ENCODE data around the gene DHCR7.
"Not testable (repeated sequence)": the region's sequence is repeated elsewhere in the genome, so short reads cannot be mapped to it uniquely, and the experiment has no call there.

The DHCR7 gene

GRCh38 chr11:71436861-71437260, 11.3 kb downstream of the DHCR7 start:
- no peak for DNase-seq

DNA sequence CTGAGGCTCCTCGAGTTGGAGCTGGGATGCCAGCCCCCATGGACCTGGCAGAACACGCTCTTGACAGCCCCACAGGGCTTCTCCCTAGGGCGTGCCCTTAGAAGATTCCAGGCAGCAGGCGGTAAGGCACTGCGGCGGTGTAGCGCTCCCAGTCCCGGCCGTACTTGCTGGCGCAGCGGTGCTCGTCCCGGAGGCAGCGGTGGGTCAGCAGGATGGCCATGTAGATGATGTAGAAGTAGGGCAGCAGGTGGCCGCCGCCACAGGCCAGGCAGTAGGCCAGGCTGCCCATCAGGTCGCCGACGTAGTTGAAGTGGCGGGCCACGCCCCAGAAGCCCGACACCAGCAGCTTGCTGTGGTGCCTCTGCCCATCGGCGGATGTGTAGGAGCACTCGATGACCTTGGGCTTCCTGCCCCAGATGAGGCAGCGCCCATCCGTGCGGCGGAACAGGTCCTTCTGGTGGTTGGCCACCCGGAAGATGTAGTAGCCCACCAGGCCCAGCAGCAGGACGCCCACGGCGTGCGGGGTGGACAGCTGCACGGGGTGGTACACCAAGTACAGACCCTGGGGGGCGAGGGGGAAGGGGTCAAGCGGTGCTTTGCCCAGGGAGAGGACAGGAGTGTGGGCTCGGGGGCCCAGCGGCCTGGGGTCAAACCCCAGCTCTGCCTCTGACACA, 12.8 kb downstream of the DHCR7 start:
- DNase-seq = no peak

DNA sequence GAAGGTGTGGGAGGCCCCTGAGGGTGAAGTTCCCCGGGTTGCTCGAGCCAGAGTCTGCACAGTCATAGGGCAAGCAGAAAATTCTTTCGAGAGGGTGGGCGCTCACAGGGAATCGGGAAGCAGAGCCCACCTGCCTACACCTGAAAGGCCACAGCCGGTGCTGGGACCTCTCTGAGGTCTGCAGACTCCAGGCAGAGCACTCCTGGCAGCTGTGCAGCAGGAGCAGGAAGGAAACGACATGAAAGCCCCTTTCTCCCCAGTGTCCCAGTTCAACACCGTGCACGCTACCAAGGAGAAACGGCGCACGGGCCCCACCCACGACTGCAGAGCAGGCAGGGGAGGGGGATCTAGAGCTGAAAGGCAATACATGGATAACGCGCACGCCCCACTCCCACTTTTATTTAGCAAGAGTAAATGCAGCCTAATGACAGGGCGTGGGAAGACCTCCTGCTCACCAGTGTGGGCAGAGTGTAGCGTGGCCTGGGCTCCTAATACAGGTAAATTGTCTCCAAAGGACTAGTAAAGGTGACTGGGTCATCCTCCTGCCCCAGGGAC, 13.5 kb downstream of the DHCR7 start:
- no peak for DNase-seq

DNA sequence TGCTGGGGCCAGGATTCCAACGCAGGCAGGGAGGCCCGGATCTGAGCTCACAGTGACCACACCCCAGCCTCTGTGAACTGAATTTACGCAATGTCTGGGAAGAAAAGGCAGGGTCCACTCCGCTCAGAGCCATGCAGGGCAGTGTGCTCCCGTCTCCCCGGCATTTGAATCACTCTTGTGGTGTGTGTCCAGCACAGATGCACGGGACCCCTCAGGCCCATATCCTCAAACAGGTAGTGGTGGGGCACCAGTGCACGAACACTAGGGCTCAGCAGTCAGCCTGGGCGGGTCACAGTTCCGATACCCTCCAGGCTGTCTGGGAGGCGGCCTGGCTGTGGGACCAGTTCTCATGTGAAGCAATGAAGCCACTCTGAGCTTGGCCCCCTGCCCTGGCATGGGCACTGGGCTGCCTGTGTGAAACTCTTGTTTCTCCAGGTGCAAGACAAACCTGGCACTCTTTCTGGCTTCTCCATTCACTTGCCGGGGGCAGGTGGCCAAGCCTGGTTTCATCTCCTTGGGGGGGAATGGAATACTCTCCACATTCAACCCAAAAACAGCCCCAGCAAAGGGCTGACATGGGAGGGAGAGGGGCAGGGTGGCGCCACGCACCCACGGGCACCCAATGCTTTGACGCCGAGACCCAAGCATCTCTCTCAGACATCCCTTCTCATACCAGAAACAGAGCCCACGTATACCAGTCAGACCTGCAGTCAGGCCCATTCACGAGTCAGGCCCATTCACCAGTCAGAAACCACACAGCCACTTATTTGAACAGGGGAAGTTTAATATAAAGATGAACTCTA, 14.3 kb downstream of the DHCR7 start:
- no peak for DNase-seq

- no peak for DNase-seq
These were observed 15.2 kb downstream of the DHCR7 start for GRCh38 chr11:71432761-71433647.

- DNase-seq = no peak
These were observed 16.9 kb downstream of the DHCR7 start for GRCh38 chr11:71431271-71431670.

DNA sequence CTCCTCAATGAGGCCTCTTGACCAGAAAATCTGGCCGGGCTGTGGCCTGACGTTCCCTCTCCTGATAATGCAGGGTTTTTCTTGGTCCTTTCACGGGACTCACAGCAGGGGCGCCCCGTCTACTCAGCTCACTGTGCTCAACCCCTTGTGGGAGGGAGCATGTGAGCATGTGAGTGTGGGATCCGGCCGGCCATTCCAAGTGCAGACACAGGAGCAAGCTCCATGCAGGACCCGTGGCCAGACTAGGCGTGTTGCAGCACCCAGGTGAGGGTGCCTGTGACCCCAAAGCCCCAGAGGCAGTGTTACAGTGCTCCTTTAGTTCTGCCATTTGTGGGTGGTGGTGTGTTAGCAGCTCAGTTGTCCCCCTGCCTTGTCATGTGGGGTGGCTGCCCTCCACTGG, 18.0 kb downstream of the DHCR7 start:
- DNase-seq = no peak

GRCh38 chr11:71429701-71430100, 18.5 kb downstream of the DHCR7 start:
- DNase-seq = no peak

DNA sequence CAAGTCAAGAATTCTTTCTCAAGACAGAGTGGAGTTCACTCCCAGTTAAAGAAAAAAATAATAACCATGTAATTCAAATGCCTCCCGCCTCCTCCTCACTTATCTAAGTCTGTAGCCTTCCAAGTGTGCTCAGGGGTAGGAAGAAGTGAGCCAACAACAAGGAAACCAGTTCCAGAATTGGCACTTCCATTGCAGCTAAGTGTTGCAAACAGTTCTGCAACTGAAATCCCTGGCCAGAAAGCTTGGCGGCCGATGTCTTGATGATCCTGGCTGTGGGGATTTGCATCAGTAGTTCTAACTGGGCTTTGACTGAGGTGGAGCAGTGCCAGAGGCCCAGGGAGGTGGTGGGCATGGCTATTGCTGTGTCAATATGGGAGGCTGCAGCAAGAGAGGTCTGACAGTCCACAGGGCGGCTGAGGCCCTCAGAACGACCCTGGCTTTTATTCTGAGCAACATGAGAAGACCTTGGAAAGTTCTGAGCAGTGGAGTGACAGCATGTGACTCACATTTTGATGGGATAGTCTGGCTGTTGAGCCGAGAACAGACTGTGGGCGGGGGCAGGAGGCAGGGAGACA, 19.2 kb downstream of the DHCR7 start:
- no peak for DNase-seq

DNA sequence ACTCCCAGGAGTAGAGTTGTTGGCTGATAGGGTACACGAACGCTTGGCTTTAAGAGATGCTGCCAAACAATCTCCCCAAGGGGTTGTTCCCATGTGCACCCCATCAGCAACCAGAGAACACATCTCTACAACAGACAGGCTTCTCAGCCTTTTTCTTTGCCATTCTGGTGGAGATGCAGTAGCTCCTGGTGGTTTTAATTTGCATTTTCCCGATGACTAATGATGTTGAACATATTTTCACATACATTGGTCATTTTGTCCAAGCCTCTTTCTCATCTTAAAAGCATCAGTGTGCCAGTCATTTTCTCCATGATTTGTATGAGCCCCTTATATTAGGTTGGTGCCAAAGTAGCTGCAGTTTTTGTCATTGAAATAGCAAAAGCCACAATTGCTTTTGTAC, 21.8 kb downstream of the DHCR7 start:
- no peak for DNase-seq

- DNase-seq = no peak
These were observed 22.3 kb downstream of the DHCR7 start for GRCh38 chr11:71425860-71426259.

- no peak for DNase-seq
These were observed 22.8 kb downstream of the DHCR7 start for GRCh38 chr11:71425409-71425808.

- no peak for DNase-seq
These were observed 24.9 kb downstream of the DHCR7 start for GRCh38 chr11:71423181-71423790.

DNA sequence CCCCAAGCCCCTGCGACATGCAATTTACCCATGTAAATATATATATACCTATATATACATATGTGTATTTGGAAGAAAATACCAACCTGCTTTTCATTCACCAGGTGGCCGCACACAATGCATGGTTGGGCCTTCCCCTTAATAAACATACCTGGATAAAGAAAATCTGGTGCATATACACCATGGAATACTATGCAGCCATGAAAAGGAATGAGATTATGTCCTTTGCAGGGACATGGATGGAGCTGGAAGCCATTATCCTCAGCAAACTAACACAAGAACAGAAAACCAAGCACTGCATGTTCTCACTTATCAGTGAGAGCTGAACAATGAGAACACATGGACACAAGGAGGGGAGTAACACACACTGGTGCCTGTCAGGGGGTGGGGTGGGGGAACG, 25.9 kb downstream of the DHCR7 start:
- DNase-seq = not testable (repeated sequence)

DNA sequence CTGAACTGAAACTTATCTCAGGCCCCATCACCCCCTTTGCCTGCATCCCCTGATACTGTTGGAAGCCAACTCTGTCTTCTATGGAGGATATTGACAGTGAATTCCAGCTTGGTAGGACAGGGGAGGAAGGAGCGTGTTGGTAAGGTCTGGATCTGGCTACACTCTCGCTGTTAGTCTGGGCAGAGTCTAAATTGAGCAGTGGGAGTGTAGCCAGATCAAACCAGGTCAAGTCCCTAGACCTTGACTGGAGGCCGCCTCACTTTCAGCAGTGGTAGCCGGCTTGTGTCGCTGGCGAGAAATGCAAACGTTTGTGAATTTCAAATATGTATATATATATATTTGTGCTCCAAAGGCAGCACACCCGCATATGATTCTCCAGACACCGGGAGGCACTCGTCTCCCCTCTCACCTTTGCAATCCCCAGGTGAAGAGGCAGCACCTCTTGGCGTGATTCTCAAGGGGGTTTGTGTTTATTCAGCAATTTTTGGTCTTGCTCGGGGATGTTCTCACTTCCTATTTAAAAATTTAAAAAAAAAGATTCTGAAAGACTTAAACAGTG, 26.7 kb downstream of the DHCR7 start:
- DNase-seq = no peak

GRCh38 chr11:71420455-71421241, 27.5 kb downstream of the DHCR7 start:
- no peak for DNase-seq

DNA sequence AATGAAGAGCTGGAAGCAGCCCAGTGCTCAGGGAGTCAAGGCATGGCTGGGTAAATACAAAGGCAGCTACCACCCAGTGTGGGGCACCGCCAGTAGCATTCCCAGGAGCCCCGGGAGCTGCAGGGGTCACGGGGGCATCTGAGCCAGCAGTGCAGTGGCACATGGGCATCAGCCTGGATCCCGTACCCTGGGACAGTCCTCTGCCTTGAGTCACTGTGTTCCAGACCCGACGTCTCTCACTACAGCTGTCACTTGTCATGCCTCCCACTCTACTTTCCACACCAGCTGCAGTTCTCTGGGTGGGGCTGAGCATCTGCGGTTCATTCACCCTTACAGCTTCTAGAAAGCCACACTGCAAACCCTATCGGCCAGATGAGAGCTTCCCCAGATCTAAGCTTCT, 29.6 kb downstream of the DHCR7 start:
- no peak for DNase-seq

DNA sequence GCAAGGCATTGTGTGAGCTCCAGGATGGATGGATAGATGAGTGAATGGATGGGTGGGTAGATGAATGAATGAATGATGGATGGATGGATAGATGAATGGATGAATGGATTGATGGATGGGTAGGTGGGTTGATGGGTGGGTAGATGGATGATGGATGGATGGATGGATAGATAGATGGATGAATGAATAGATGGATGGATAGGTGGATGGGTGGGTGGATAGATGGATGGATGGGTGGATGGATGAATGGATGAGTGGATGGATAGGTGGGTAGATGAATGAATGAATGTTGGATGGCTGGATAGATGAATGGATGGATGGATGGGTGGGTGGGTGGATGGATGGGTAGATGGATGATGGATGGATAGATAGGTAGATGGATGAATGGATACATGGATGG, 33.5 kb downstream of the DHCR7 start:
- DNase-seq = no peak

DNA sequence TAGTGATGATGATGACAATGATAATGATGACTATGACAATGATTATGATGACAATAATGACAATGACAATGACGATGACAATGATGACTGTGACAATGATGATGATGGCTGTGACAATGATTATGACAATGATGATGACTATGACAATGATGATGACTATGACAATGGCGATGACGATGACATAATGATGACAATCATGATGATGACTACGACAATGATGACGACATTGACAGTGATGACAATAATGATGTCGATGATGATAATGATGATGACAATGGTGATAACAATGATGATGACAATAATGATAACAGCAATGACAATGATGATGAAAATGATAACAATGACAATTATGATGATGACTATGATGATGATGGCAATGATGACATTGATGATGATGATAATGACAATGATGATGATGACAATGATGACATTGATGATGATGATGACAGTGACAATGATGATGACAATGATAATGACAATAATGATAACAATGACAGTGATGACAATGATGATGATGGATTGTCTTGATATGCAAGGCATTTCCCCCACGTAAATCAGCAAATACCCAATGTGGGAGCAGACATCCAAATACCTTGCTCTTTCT, 37.7 kb downstream of the DHCR7 start:
- DNase-seq = no peak

DNA sequence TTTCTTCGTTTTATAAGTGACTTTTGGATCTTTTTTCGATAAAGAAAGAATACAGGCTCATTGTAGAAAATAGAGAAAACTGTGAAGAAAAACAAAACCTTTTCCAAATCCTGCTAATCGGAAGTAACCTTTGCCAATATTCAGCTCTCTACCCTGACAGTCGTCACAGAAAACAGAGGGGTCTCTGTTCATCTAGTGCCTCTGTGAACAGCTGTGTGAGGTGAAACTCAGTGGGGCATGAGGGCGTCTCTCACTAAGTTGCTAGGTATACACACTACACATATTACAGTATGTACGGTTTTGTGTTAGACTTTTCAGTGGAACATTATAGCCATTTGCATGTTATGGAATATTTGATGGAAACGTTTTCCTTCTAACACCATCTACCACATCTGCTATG, 39.4 kb downstream of the DHCR7 start:
- no peak for DNase-seq

DNA sequence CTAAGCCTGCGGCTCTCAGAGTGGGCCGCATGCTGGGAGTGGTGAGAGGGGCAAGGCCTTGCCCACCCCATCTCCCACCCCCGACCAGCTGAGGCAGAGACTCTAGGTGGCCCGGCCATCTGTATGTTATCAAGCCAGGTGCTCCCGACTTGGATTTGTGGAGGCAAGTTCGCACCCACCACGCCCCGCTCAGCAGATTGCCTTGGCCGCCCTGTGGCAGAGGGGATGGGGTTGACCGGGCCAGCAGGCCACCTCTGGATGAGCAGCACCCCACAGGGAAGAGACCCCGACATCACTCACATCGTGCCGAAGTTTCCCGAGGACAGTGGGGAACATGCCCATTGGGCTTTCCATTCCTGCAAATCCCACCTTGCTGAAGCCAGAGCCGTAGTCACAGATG, 40.8 kb downstream of the DHCR7 start:
- DNase-seq = no peak

Measured in bone marrow (tissue), 2 donors.